GM21360 (cell line): Measurements from ENCODE around the gene NCOA1.
"Not testable (repeated sequence)": the region's sequence is repeated elsewhere in the genome, so short reads cannot be mapped to it uniquely, and the experiment has no call there.

Source experiments
- ATAC-seq: cut with Tn5 transposase; IDR thresholded peaks from one replicate; pipeline ENCODE4 v1.9.1; 2021; ENCODE audit warnings: mild to moderate bottlenecking, moderate library complexity; ENCODE audit not compliant: unreplicated experiment

Gene NCOA1

GRCh38 chr2:24676493-24676892, 185.4 kb downstream of the NCOA1 start:
- ATAC-seq, result no peak

- not testable (repeated sequence) for ATAC-seq
These were observed 187.0 kb downstream of the NCOA1 start for GRCh38 chr2:24678066-24678465.

DNA sequence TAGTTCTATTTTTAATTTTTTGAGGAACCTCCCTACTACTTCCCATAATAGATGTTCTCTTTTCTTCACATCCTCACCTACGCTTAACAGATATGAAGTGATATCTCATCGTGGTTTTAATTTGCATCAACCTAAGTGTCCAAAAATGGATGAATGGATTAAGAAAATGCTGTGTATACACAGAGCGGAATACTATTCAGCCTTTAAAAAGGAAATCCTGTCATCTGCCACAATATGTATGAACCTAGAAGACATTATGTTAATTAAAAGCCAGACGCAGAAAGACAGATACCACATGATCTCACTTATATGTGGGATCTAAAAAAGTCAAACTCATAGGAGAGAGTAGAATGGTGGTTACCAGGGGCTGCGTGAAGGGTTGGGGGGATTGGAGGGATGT, 189.1 kb downstream of the NCOA1 start:
- ATAC-seq, result no peak

GRCh38 chr2:24682304-24682703, 191.2 kb downstream of the NCOA1 start:
- ATAC-seq, result no peak

GRCh38 chr2:24683408-24683807, 192.4 kb downstream of the NCOA1 start:
- no peak for ATAC-seq

GRCh38 chr2:24690524-24690923, 199.5 kb downstream of the NCOA1 start:
- ATAC-seq, result no peak

DNA sequence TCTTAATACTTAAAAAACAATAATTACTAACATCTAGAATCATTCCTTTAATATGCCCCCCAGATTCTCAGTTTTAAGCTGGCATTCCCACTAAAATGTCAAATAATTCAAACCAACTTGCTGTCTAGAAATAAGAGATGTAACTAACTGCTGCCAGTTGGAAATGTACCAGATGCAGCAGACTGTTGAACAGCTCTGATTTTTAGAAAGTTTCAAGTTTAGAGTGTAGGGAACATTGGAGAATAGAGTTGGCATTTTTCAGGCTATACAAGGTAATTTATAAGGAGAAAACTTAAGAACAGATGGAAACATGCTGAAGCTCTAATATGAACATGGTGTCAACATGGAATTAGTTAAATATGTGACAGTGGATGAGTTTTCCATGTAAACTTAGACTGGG, 200.8 kb downstream of the NCOA1 start:
- ATAC-seq, result no peak

- ATAC-seq, result no peak
These were observed 206.7 kb downstream of the NCOA1 start for GRCh38 chr2:24697792-24698191.

DNA sequence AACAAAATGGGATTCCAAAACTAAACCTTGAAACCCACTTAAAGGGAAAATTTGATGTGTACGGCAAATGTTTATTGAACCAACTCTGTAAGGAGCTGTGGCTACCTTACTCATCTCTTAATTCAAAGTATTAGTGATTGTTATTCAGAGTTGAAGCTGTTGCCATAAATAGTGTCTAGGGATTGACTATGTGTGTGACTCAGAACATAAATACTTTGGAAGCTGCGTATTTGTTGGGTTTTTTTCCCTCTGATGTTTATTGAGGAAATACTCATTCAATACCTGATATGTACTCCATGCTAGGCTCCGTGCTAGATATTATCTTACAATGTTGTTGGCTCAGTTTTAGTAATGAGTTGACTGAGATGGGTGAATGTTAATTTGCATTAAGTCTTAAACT, 211.7 kb downstream of the NCOA1 start:
- no peak for ATAC-seq

DNA sequence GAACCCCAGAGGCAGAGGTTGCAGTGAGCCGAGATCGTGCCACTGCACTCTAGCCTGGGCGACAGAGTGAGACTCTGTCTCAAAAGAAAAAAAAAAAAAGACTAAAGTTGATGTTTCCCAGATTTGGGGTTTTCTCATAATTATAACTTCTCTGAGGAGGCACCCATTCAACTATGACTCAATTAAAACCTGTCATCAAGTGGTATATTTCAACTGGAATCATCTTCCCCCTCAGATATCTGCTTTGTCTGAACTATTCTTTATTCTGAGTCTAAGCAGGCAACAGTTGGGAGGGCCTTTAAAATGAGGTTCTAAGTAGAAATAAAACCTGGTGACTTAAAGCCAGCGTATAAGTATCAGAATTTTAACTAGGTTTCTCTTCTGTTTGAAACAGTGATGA, 213.6 kb downstream of the NCOA1 start:
- ATAC-seq, result no peak

DNA sequence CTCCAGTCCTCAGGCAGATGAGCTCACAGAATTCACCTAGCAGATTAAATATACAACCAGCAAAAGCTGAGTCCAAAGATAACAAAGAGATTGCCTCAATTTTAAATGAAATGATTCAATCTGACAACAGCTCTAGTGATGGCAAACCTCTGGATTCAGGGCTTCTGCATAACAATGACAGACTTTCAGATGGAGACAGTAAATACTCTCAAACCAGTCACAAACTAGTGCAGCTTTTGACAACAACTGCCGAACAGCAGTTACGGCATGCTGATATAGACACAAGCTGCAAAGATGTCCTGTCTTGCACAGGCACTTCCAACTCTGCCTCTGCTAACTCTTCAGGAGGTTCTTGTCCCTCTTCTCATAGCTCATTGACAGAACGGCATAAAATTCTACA, 216.1 kb downstream of the NCOA1 start:
- ATAC-seq, result no peak

DNA sequence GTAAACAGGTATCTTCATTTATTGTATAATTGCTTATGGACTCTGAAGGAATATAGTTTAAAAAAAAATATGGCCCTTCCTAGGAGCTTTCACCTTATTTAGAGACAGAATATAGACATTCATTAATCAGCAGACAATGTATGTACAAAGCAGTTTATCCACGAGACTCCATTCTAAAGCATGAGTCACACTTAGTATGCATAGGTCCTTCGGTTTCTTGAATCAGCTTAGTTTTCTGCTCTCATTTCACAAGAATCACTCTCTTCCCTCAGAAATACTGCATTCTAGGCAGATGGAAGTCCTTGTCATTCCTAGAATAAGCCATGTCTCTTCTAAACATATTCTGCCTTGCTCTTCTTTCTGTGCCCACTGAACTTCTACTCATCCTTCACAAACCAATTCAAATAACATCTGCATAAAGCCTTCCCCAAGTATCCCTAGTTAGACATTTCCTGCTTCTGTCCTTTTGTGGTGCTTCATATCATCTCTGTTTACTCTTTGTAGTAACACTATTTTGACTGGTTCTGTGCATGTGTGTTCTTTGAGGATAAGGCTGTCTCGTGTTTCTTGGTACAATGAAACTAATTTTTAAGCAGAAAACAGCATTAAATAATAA, 217.6 kb downstream of the NCOA1 start:
- ATAC-seq, result no peak

DNA sequence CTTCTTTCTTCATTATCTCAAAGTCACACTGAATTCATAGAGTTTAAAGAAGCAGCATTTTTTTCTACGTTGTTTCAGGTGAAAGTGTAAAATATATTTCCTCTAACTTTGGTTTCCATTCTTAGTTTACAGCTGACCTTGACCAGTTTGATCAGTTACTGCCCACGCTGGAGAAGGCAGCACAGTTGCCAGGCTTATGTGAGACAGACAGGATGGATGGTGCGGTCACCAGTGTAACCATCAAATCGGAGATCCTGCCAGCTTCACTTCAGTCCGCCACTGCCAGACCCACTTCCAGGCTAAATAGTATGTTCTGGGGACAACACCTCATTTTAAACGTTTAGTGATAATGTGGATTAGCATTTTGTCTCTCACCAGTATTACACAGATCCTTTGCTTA, 219.8 kb downstream of the NCOA1 start:
- no peak for ATAC-seq

DNA sequence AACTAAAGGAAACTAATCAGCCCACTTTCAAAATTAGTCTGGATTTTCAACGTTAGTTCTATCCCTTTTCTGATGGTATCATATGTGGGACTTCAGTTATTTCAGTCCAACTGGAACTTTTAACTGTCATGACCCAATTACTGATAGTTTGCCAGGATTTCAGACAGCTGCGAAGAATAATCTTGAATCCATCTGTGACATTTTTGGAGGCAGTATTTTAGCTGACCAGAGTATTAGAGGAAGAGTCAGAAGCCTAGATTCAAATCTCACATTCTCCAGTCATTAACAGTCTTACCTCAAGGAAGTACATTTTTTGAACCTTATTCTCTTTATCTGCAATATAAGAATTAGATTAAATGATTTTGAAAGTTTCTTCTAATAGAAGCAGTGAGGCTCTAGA, 220.8 kb downstream of the NCOA1 start:
- no peak for ATAC-seq

DNA sequence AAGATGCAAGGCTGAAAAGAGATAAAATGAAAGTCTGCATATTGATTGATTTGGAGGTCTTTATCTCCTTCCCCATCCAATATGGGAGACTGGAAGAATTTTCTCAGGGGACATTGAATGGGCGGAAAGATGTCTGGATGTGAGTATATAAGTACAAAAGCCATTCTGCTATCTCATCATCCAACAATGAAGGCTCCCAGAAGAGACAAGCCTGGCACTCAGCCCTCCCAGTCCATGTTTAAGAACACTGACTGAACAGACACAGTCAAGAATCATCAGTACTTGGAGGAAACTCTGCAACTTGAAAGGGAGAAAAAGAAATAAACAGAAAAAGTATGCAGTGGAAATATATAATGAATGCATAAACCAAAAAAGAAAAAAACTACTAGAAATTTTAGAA, 221.2 kb downstream of the NCOA1 start:
- ATAC-seq, result no peak

DNA sequence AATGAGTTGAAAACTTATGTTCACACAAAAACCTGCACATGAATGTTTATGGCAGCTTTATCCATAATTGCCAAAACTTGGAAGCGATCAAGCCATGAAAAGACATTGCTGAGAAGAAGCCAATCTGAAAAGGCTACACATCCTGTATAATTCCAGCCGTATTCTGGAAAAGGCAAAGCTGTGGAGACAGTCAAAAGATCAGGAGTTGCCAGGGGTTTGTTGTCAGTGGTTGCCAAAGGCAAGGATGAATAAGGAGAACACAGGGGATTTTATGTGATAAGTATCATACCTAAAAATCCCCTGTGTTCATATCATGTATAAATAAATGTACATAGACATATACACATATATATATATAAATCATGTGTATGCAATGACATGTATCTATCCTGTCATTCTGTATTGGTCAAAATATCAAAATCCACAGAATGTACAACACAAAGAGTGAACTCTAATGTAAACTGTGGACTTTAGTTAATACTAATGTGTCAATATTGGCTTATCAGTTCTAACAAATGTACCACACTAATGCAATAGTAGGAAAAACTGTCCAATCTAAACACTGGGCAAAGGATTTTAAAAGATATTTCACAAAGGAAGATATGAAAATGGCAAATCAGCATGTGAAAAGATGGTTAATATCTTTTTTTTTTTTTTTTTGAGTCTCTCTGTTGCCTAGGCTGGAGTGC, 226.4 kb downstream of the NCOA1 start:
- no peak for ATAC-seq

- ATAC-seq, result peak; percentile 83
These were observed 229.3 kb downstream of the NCOA1 start for GRCh38 chr2:24720310-24720709.

GRCh38 chr2:24721470-24721869, 230.4 kb downstream of the NCOA1 start:
- no peak for ATAC-seq

- ATAC-seq, result no peak
These were observed 231.2 kb downstream of the NCOA1 start for GRCh38 chr2:24722141-24722790.

DNA sequence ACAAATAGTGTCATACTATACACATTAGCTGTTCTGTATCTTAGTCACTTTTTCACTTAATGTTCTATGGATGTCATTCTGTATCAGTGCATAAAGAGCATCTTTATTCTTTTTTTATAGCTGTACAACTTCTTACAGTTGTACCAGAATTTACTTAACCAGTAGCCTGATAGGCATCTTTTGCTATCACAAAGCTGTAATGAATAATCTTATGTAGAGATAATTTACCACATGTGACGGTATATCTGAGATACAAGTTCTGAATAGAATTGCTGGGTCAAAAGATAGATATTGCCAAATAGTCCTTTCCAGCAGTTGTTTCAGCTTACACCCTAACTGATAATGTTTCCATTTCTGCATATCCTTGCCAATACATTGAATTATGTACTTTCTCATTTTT, 232.1 kb downstream of the NCOA1 start:
- ATAC-seq, result no peak

DNA sequence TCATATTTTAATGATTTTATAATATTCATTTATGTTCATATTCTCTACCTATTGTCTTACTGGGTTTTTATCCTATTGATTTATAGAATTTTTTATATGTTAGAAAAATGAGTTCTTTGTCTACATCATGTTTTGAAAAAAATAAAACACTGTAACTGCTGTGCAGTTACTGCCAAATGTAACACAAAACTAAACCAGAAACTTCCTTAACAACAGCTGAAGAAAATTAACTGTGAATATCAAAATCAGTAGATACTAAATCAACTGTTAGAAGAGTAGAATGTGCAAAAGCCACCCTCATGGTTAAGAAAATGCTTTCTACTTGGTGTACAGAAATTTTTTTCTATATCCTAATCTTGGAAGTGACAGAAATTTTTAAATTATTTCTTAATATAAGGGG, 232.6 kb downstream of the NCOA1 start:
- ATAC-seq, result no peak

DNA sequence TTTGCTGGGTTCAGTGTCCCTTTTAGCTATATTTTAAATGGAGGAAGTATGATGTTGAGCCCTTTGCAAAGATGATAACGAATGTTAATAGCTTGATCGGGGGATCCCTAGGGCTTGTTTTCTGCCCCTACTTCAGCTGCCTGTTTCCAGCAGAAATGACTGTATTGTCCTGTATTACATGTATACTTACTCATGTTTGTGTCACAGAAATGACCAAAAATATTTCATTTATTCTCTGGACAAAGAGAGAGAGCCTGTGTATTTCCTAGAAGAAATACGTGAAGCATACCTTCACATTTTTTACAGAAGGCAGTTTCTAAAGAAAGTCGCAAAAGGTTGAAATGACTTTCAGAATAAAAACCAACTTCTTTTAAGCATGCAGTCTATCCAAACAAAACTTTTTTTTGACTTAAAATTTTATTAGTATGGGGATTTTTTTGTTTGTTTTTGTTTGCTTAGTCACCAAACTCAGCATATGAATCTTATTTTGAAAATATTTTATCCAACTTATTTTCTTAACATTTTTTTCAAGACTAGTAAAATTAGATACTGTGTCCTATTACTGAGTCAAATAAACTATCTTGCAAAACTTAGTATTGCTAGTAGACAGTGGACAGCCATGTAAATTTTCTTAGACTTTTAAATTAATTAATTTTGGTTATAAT, 233.2 kb downstream of the NCOA1 start:
- ATAC-seq, result no peak
